Measurements from ENCODE around the gene YARS1.

DNA sequence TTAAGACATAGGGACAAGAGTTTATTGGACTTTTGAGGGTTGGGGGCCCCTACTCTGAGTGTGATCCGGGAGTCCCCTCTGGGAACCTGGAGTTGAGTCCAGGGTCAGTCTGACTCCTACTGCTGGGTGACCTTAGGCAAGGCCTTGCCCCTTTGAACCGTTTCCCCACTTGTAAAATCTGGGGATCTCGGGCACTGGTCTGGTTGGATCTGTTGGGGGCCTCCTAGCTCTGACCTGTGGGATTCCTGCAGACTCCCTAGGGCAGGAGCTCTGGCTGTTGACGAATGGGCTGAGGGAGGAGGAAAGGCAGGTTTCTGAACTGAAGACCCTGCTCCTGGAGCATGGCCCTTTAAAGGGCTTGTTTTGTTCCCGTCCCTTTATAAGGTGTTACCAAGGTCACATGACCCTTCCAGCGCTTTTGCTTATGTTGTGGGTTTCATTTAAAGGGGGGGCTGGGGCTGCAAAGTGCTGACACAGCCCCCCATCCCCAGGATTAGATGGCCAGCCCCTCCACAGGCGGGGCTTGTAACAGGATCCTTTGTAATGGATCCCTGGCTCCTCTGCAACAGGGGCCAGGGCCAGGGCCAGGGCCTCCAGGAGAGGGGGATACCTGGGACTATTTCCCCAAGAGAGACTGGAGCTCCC is 50.7 kb downstream of the YARS1 start:
- TF ChIP-seq, protein P1, sequence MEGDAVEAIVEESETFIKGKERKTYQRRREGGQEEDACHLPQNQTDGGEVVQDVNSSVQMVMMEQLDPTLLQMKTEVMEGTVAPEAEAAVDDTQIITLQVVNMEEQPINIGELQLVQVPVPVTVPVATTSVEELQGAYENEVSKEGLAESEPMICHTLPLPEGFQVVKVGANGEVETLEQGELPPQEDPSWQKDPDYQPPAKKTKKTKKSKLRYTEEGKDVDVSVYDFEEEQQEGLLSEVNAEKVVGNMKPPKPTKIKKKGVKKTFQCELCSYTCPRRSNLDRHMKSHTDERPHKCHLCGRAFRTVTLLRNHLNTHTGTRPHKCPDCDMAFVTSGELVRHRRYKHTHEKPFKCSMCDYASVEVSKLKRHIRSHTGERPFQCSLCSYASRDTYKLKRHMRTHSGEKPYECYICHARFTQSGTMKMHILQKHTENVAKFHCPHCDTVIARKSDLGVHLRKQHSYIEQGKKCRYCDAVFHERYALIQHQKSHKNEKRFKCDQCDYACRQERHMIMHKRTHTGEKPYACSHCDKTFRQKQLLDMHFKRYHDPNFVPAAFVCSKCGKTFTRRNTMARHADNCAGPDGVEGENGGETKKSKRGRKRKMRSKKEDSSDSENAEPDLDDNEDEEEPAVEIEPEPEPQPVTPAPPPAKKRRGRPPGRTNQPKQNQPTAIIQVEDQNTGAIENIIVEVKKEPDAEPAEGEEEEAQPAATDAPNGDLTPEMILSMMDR (conservative IDR thresholded peaks at IDR 0.05; ENCODE audit: low read depth, low read length) = no peak
- TF ChIP-seq EZH2 (IDR thresholded peaks at IDR 0.05; ENCODE audit: borderline replicate concordance, low read depth, low read length, poor library complexity, severe bottlenecking) = no peak

Measured in A673 (cell line).